Peyer's patch (tissue), 4 donors: ENCODE data around the gene NUP214. TPM values are rescaled to one million over a fixed set of nuclear protein-coding genes. Genes with fewer than 3 reads are reported as not detected.

Experiments
- DNase-seq, 3 donors: peaks; one replicate each; pipeline ENCODE4 v3.0.0-alpha.2; 2017 to 2019
- H3K27ac ChIP-seq, 4 donors: fragments of 200-600 bp; sonication (generic); one replicate each; pipeline ENCODE4 v1.5.1; 2016 to 2019
- H3K27me3 ChIP-seq, 2 donors: fragments of 200-600 bp; sonication (generic); one replicate each; pipeline ENCODE4 v1.5.1; 2019
- H3K36me3 ChIP-seq, 3 donors: fragments of 200-600 bp; sonication (generic); one replicate each; pipeline ENCODE4 v1.5.1; 2016 to 2019
- H3K4me1 ChIP-seq, 4 donors: fragments of 200-600 bp; sonication (generic); one replicate each; pipeline ENCODE4 v1.5.1; 2016 to 2019
- H3K4me3 ChIP-seq, 4 donors: fragments of 200-600 bp; sonication (generic); 1 replicate in 3 of 4; 2 replicates in 1 of 4; pipeline ENCODE4 v1.5.1; 2016 to 2019; ENCODE audit warnings: mild to moderate bottlenecking in 1 of 4
- H3K9me3 ChIP-seq, 4 donors: fragments of 200-600 bp; sonication (generic); one replicate each; pipeline ENCODE4 v1.5.1; 2016 to 2019; ENCODE audit warnings: mild to moderate bottlenecking in 1 of 4
- POLR2A ChIP-seq, 2 donors: fragments of 450-650 bp; IDR thresholded peaks; one replicate each; pipeline ENCODE4 v1.5.1; 2017; ENCODE audit warnings: antibody characterized with exemption in 2 of 2, mild to moderate bottlenecking in 2 of 2, moderate library complexity in 2 of 2
- total RNA-seq, 4 donors: library from RNA; depleted of rRNA; stranded (reverse); fragments of >200 nt; gene quantifications; one replicate each; pipeline ENCODE4 v1.1.0, GENCODE V29; 2016
- TF ChIP-seq, protein P1 (sequence below), 6 experiments: fragments of 450-650 bp in 4 of 6; fragments of 200-600 bp in 2 of 6; sonication (generic) in 1 of 6; IDR thresholded peaks; one replicate each; pipeline ENCODE4 v1.5.1; 2017 to 2019; ENCODE audit warnings: antibody characterized with exemption in 6 of 6, mild to moderate bottlenecking in 3 of 6, moderate library complexity in 1 of 6

The NUP214 gene
- total RNA-seq, 4 donors from 2014 or later: 48.2 to 159 (median 88.2) TPM

DNA sequence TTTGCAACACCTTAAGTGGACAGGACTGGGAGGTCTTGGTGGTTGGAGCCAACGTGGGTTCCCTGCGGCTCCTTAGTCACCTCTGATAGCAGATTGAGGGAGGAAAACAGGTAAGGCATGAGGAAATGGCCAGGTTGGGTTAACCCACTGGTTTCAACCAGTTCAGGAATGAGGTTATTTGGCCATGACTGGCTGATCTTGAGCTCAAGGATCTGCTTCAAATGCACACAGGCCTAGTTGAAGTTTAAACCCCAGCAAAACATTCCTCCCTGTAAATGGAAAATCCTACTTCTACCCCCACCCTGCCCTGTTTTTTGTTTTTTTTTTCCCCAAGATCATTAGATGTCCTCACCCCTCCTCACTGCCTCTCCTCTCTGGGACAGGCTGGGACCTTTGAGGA, 3.2 kb upstream of the NUP214 start:
- Histone ChIP-seq H3K27me3 (no peaks in the 10 kb centered on the region), H3K27ac (no peak overlapping the region), H3K4me3 (no peak overlapping the region), H3K9me3 (no peaks in the 10 kb centered on the region), H3K36me3 (peaks cover 0 to under 1% (median 0%) of the 10 kb centered on the region in 3 donors), H3K4me1 (peaks cover 0 to 11% (median 3%) of the 10 kb centered on the region in 4 donors)
- no peak for TF ChIP-seq POLR2A (IDR thresholded peaks at IDR 0.05)
- TF ChIP-seq, protein P1, sequence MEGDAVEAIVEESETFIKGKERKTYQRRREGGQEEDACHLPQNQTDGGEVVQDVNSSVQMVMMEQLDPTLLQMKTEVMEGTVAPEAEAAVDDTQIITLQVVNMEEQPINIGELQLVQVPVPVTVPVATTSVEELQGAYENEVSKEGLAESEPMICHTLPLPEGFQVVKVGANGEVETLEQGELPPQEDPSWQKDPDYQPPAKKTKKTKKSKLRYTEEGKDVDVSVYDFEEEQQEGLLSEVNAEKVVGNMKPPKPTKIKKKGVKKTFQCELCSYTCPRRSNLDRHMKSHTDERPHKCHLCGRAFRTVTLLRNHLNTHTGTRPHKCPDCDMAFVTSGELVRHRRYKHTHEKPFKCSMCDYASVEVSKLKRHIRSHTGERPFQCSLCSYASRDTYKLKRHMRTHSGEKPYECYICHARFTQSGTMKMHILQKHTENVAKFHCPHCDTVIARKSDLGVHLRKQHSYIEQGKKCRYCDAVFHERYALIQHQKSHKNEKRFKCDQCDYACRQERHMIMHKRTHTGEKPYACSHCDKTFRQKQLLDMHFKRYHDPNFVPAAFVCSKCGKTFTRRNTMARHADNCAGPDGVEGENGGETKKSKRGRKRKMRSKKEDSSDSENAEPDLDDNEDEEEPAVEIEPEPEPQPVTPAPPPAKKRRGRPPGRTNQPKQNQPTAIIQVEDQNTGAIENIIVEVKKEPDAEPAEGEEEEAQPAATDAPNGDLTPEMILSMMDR (IDR thresholded peaks at IDR 0.05): no peak
- DNase-seq: peak in 1 of 3 donors; percentile 2

DNA sequence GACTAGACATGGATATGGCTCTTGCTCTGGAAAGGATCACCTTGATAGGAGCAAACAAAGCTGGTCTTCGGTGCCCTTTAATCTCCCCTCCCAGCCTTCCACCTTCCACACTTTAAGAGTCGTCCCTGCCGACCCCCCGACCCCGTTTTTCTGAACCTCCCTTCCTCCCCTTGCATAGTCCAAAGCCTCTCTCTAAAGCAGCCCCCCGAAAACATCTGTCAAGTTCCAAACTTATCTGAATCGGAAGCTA, 423 bp upstream of the NUP214 start:
- Histone ChIP-seq H3K4me1 (peaks cover 0 to 12% (median 3%) of the 10 kb centered on the region in 4 donors), H3K36me3 (peaks cover 0 to 29% (median 0%) of the 10 kb centered on the region in 3 donors), H3K27ac (peak overlapping the region; percentile 73 to 87 (median 80)), H3K4me3 (peak overlapping the region; percentile 60 to 86 (median 71)), H3K9me3 (no peaks in the 10 kb centered on the region), H3K27me3 (no peaks in the 10 kb centered on the region)
- TF ChIP-seq, protein P1 (IDR thresholded peaks at IDR 0.05): no peak
- no peak for TF ChIP-seq POLR2A (IDR thresholded peaks at IDR 0.05)
- DNase-seq: no peak

DNA sequence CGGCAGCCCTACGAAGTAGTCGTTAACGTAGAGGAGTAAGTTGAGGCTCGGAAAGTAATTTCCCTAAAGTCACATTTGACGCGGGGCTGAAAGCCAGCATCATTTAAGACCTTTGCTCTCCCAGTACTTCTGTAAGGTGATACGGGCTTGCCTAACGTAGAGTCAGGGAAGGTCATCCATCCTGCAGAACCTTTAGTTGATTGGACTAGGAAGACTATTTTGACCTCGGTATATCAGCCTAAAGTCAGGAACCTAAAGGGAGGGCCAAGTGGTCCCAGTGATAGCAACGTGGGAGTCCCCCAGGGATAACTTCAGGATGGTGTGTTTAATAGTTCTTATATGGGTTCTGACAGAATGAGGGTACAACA, 657 bp downstream of the NUP214 start:
- H3K4me1 ChIP-seq: peaks cover 0 to 12% (median 3%) of the 10 kb centered on the region in 4 donors
- peaks cover 0 to 38% (median 0%) of the 10 kb centered on the region in 3 donors for H3K36me3 ChIP-seq
- TF ChIP-seq POLR2A (IDR thresholded peaks at IDR 0.05): no peak
- TF ChIP-seq, protein P1 (IDR thresholded peaks at IDR 0.05): no peak
- no peaks in the 10 kb centered on the region for H3K27me3 ChIP-seq
- DNase-seq: no peak
- no peaks in the 10 kb centered on the region for H3K9me3 ChIP-seq
- peak overlapping the region; percentile 60 to 86 (median 71) for H3K4me3 ChIP-seq
- peak overlapping the region; percentile 73 to 87 (median 80) for H3K27ac ChIP-seq

DNA sequence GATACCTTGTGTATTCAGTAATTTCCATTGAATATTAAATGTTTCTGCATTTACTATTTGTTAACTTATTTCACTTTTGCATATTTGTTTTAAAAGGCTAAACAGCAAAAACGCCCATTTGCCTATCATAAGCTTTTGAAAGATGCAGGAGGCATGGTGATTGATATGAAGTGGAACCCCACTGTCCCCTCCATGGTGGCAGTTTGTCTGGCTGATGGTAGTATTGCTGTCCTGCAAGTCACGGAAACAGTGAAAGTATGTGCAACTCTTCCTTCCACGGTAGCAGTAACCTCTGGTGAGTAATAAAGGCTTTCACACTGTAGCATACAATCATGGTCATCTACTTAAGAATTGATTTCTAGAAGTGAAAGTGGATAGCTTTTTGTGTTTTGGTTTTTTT, 3.8 kb downstream of the NUP214 start:
- peaks cover 0 to 12% (median 3%) of the 10 kb centered on the region in 4 donors for H3K4me1 ChIP-seq
- H3K27ac ChIP-seq: no peak overlapping the region
- no peak overlapping the region for H3K4me3 ChIP-seq
- H3K9me3 ChIP-seq: no peaks in the 10 kb centered on the region
- no peak for DNase-seq
- no peak for TF ChIP-seq POLR2A (IDR thresholded peaks at IDR 0.05)
- TF ChIP-seq, protein P1 (IDR thresholded peaks at IDR 0.05): no peak
- H3K27me3 ChIP-seq: no peaks in the 10 kb centered on the region
- peaks cover 0 to 70% (median 0%) of the 10 kb centered on the region in 3 donors for H3K36me3 ChIP-seq

DNA sequence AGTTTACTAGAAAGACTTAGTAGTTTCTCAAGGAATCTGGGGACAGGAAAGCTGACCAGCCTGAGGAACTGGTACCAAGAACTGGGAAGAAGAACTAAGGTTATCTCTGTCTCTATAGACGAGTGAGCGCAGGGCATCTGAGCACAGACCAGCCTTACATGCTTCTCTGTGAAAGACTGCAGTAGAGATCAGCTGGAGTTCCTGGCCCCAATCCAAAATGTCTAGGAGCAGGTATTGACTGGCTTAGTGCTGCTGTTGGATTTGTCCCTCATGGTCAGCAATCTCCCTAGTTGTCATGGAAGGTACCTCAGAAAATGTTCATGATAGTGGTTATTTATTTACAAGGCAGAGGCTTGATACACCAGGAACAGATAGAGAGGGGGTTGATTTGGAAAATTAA, 13.3 kb downstream of the NUP214 start:
- Histone ChIP-seq H3K27ac (no peak overlapping the region), H3K4me1 (no peaks in the 10 kb centered on the region), H3K4me3 (no peak overlapping the region), H3K36me3 (peaks cover 0 to 89% (median 3%) of the 10 kb centered on the region in 3 donors), H3K27me3 (no peaks in the 10 kb centered on the region), H3K9me3 (no peaks in the 10 kb centered on the region)
- TF ChIP-seq POLR2A (IDR thresholded peaks at IDR 0.05): no peak
- TF ChIP-seq, protein P1 (IDR thresholded peaks at IDR 0.05): no peak
- DNase-seq: no peak

DNA sequence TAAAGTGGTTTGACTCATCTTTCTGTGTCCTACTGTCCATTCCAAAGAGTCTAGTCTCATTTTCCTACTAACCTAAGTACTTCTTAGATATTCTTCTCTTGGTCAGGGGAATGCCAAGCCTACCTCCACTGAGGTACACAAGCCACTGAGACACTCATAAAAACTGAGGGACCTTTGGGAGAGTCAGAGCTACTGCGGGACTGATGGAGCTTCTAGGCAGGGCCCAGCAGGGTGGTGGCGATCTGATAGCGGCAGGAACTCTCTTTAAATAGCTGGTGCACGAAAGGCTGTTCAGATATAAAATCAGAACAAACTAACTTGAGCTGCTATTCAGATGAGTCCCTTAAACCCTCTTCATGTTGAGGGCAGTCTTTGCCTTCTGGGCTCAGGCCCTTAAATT, 14.7 kb downstream of the NUP214 start:
- DNase-seq: no peak
- Histone ChIP-seq H3K9me3 (no peaks in the 10 kb centered on the region), H3K4me1 (no peaks in the 10 kb centered on the region), H3K36me3 (peaks cover 0 to 89% (median 3%) of the 10 kb centered on the region in 3 donors), H3K27ac (no peak overlapping the region), H3K4me3 (no peak overlapping the region), H3K27me3 (no peaks in the 10 kb centered on the region)
- TF ChIP-seq, protein P1 (IDR thresholded peaks at IDR 0.05): no peak
- TF ChIP-seq POLR2A (IDR thresholded peaks at IDR 0.05): no peak
